HCT116 (cell line): Measurements from ENCODE around the gene EML4. TPM values are rescaled to one million over a fixed set of nuclear protein-coding genes. Genes with fewer than 3 reads are reported as not detected.

ENCODE experiments used
- ATAC-seq: fragments of 200-7000 bp; cut with Tn5 transposase; 2 replicates; pipeline ENCODE4 v1.9.1; 2020; ENCODE audit warnings: mild to moderate bottlenecking, moderate library complexity
- BruUV-seq: library from RNA; stranded (reverse); fragments of 400-500 nt; replicated peaks from 2 replicates; lab custom pipeline; 2021; lab: Mats Ljungman, UMichigan
- CTCF ChIA-PET: fragments of 300-600 bp; sonication (Branson Sonifier 250); formaldehyde crosslinking; loops from one replicate; lab custom pipeline; 2021; ENCODE audit warnings: antibody characterized with exemption; lab: Charles Lee
- POLR2A ChIA-PET: fragments of 300-600, 350-600 bp; sonication (Branson Sonifier 250); formaldehyde crosslinking; loops from one replicate; lab custom pipeline; 2021; ENCODE audit warnings: antibody characterized with exemption; lab: Charles Lee
- RAD21 ChIA-PET, 2 experiments: fragments of 300-600 bp; sonication (Branson Sonifier 250); formaldehyde crosslinking; loops; one replicate each; lab custom pipeline; 2023; ENCODE audit warnings: low total read pairs in 2 of 2; ENCODE audit not compliant: uncharacterized antibody in 2 of 2, unreplicated experiment in 2 of 2, low non-redundant PET in 1 of 2; lab: Charles Lee
- DNase-seq: peaks from one replicate; pipeline ENCODE4 v3.0.0-alpha.2; 2010; ENCODE audit warnings: low read depth, low spot score
- H2AFZ ChIP-seq: fragments of 200-600 bp; shearing (Covaris generic), sonication (generic); 2 replicates; pipeline ENCODE4 v1.6.1; 2017; ENCODE audit warnings: low read depth, mixed run types, mixed read lengths, antibody characterized with exemption, low read length; ENCODE audit not compliant: poor library complexity, severe bottlenecking
- H3K27ac ChIP-seq: 2 replicates; pipeline ENCODE4 v1.5.1; 2012; ENCODE audit warnings: low read depth, low read length
- H3K27me3 ChIP-seq: fragments of 200-600 bp; sonication (generic); 2 replicates; pipeline ENCODE4 v1.6.1; 2016; ENCODE audit warnings: mixed run types, low read length, mixed read lengths; ENCODE audit not compliant: insufficient read depth
- H3K36me3 ChIP-seq, 2 experiments: fragments of 200-500 bp in 1 of 2; fragments of 200-600 bp in 1 of 2; sonication (Bioruptor generic) in 1 of 2; sonication (generic) in 1 of 2; 2 replicates each; pipeline versions ENCODE4 v1.5.1 to v1.6.1; 2014 to 2016; ENCODE audit warnings: low read length in 2 of 2, inconsistent platforms in 1 of 2, mixed read lengths in 1 of 2, mixed run types in 1 of 2; ENCODE audit not compliant: insufficient read depth in 2 of 2, control insufficient read depth in 1 of 2
- H3K4me1 ChIP-seq, 2 experiments: fragments of 200-600 bp in 1 of 2; sonication (generic) in 1 of 2; 2 replicates each; pipeline versions ENCODE4 v1.5.1 to v1.6.1; 2012 to 2017; ENCODE audit warnings: low read length in 2 of 2, inconsistent platforms in 1 of 2, mild to moderate bottlenecking in 1 of 2, mixed read lengths in 1 of 2, mixed run types in 1 of 2, moderate library complexity in 1 of 2; ENCODE audit not compliant: insufficient read depth in 2 of 2, control insufficient read depth in 1 of 2
- H3K4me2 ChIP-seq: fragments of 200-600 bp; sonication (generic); 2 replicates; pipeline ENCODE4 v1.6.1; 2017; ENCODE audit warnings: mixed run types, low read length, mixed read lengths
- H3K4me3 ChIP-seq, 2 experiments: fragments of 200-600 bp in 1 of 2; sonication (generic) in 1 of 2; replicated peaks in 1 of 2; 2 replicates each; pipeline ENCODE4 v1.5.1; 2011 to 2016; ENCODE audit warnings: low read length in 2 of 2, control low read depth in 1 of 2, low read depth in 1 of 2, mild to moderate bottlenecking in 1 of 2, mixed read lengths in 1 of 2, mixed run types in 1 of 2
- H3K79me2 ChIP-seq: fragments of 200-600 bp; sonication (generic); 2 replicates; pipeline ENCODE4 v1.6.1; 2017; ENCODE audit warnings: mild to moderate bottlenecking, mixed run types, low read length, moderate library complexity, mixed read lengths; ENCODE audit not compliant: insufficient read depth
- H3K9ac ChIP-seq: fragments of 200-600 bp; sonication (generic); 2 replicates; pipeline ENCODE4 v1.6.1; 2016; ENCODE audit warnings: low read length, mixed read lengths
- H3K9me2 ChIP-seq: fragments of 200-600 bp; sonication (generic), shearing (Covaris generic); 2 replicates; pipeline ENCODE4 v1.6.1; 2017; ENCODE audit warnings: mixed run types, mild to moderate bottlenecking, moderate library complexity; ENCODE audit not compliant: insufficient read depth
- H3K9me3 ChIP-seq, 2 experiments: fragments of 200-500 bp in 1 of 2; fragments of 200-600 bp in 1 of 2; sonication (Bioruptor generic) in 1 of 2; sonication (generic) in 1 of 2; 2 replicates each; pipeline ENCODE4 v1.6.1; 2014 to 2017; ENCODE audit warnings: low read length in 2 of 2, mixed read lengths in 2 of 2, inconsistent platforms in 1 of 2, low read depth in 1 of 2, mild to moderate bottlenecking in 1 of 2, mixed run types in 1 of 2, moderate library complexity in 1 of 2; ENCODE audit not compliant: control insufficient read depth in 1 of 2, insufficient read depth in 1 of 2
- H4K20me1 ChIP-seq: fragments of 200-600 bp; sonication (generic), shearing (Covaris generic); 2 replicates; pipeline ENCODE4 v1.6.1; 2017; ENCODE audit warnings: mixed run types, mild to moderate bottlenecking, moderate library complexity; ENCODE audit not compliant: insufficient read depth
- ATF3 ChIP-seq: IDR thresholded peaks from 2 replicates; pipeline ENCODE4 v1.6.1; 2012
- CBX3 ChIP-seq: IDR thresholded peaks from 2 replicates; pipeline ENCODE4 v1.6.1; 2012; ENCODE audit warnings: low read depth
- CEBPB ChIP-seq: IDR thresholded peaks from 2 replicates; pipeline ENCODE4 v1.6.1; 2012; ENCODE audit warnings: low read depth
- CTCF ChIP-seq, 3 experiments: fragments of 200-600 bp in 1 of 3; sonication (generic) in 1 of 3; IDR thresholded peaks in 2 of 3; conservative IDR thresholded peaks in 1 of 3; 2 replicates each; pipeline ENCODE4 v1.5.1; 2012 to 2017; ENCODE audit warnings: low read depth in 2 of 3, low read length in 2 of 3, antibody characterized with exemption in 1 of 3, borderline replicate concordance in 1 of 3, control low read depth in 1 of 3, mild to moderate bottlenecking in 1 of 3, mixed read lengths in 1 of 3, mixed run types in 1 of 3, moderate library complexity in 1 of 3; ENCODE audit not compliant: insufficient read depth in 1 of 3
- EGR1 ChIP-seq: IDR thresholded peaks from 2 replicates; pipeline ENCODE4 v1.6.1; 2012; ENCODE audit warnings: low read depth
- EZH2 ChIP-seq: fragments of 200-600 bp; sonication (generic); IDR thresholded peaks from 2 replicates; pipeline ENCODE4 v1.6.1; 2017; ENCODE audit warnings: antibody characterized with exemption, mixed run types
- POLR2A ChIP-seq: IDR thresholded peaks from 2 replicates; pipeline ENCODE4 v1.7.0; 2011; ENCODE audit warnings: borderline replicate concordance; ENCODE audit not compliant: insufficient read depth, insufficient read length; ENCODE audit errors: extremely low read depth
- RAD21 ChIP-seq: IDR thresholded peaks from 2 replicates; pipeline ENCODE4 v1.6.1; 2012; ENCODE audit warnings: low read depth, mild to moderate bottlenecking
- SIN3A ChIP-seq: IDR thresholded peaks from 2 replicates; pipeline ENCODE4 v1.6.1; 2012; ENCODE audit warnings: low read depth
- SP1 ChIP-seq: IDR thresholded peaks from 2 replicates; pipeline ENCODE4 v1.6.1; 2012; ENCODE audit warnings: low read depth
- TCF7L2 ChIP-seq: IDR thresholded peaks from 2 replicates; pipeline ENCODE4 v1.7.0; 2011; ENCODE audit warnings: borderline replicate concordance, inconsistent platforms; ENCODE audit not compliant: insufficient read depth, insufficient read length; ENCODE audit errors: extremely low read depth
- YY1 ChIP-seq: IDR thresholded peaks from 2 replicates; pipeline ENCODE4 v1.6.1; 2011; ENCODE audit warnings: low read length, low read depth, moderate library complexity, mild to moderate bottlenecking; ENCODE audit not compliant: insufficient replicate concordance; ENCODE audit errors: extremely low read depth
- ZBTB33 ChIP-seq: IDR thresholded peaks from 2 replicates; pipeline ENCODE4 v1.6.1; 2011; ENCODE audit warnings: mild to moderate bottlenecking, low read length, moderate library complexity; ENCODE audit not compliant: insufficient replicate concordance; ENCODE audit errors: extremely low read depth
- ZFX ChIP-seq: fragments of 450-650 bp; IDR thresholded peaks from 2 replicates; pipeline ENCODE4 v1.6.1; 2017
- ZNF274 ChIP-seq: fragments of 200-500 bp; sonication (Bioruptor generic); IDR thresholded peaks from 2 replicates; pipeline ENCODE4 v1.6.1; 2014; ENCODE audit warnings: mild to moderate bottlenecking, low read depth, low read length, inconsistent platforms
- intact Hi-C: fragments of 100-400 bp; cut with micrococcal nuclease; formaldehyde crosslinking; loops from 2 replicates; pipeline ENCODE4 v1.10.0; 2022
- total RNA-seq: library from RNA; stranded (reverse); gene quantifications from one replicate; pipeline ENCODE4 v1.2.1, GENCODE V29; 2021; ENCODE audit not compliant: unreplicated experiment

EML4 gene
- total RNA-seq, 1 experiment from 2014 or later: 53.5 TPM

GRCh38 chr2:42366411-42366810, 197.3 kb downstream of the EML4 start (continued):
- no peak for TF ChIP-seq TCF7L2
- TF ChIP-seq EGR1: no peak
- no peak for TF ChIP-seq CTCF (IDR thresholded peaks at IDR 0.05 in 2 of 3, conservative IDR thresholded peaks at IDR 0.05 in 1 of 3; ENCODE audit: borderline replicate concordance in 1 of 3, insufficient read depth in 1 of 3, low read depth in 2 of 3, low read length in 2 of 3)
- TF ChIP-seq SIN3A: no peak
- TF ChIP-seq CEBPB: no peak
- no peak for TF ChIP-seq CBX3
- TF ChIP-seq EZH2: no peak
- no peak for TF ChIP-seq SP1
- TF ChIP-seq RAD21: no peak
- TF ChIP-seq YY1: no peak
- no peak for TF ChIP-seq POLR2A
- no peak for TF ChIP-seq ZNF274

- CTCF ChIA-PET: no interaction called here
- intact Hi-C loops: no loop called here
- Histone ChIP-seq H4K20me1 (no peaks in the 10 kb centered on the region), H3K9ac (no peak overlapping the region), H3K9me3 (no peaks in the 10 kb centered on the region), H2AFZ (no peak overlapping the region), H3K27ac (no peak overlapping the region), H3K79me2 (no peaks in the 10 kb centered on the region), H3K36me3 (no peaks in the 10 kb centered on the region), H3K4me2 (no peak overlapping the region), H3K4me1 (no peaks in the 10 kb centered on the region), H3K4me3 (no peak overlapping the region), H3K9me2 (no peaks in the 10 kb centered on the region), H3K27me3 (no peaks in the 10 kb centered on the region)
- no peak for DNase-seq
- no peak for ATAC-seq
- TF ChIP-seq EZH2 (no peak), ATF3 (no peak), CTCF (IDR thresholded peaks at IDR 0.05 in 2 of 3, conservative IDR thresholded peaks at IDR 0.05 in 1 of 3; ENCODE audit: borderline replicate concordance in 1 of 3, insufficient read depth in 1 of 3, low read depth in 2 of 3, low read length in 2 of 3) (no peak), ZBTB33 (no peak), CEBPB (no peak), ZFX (no peak), SIN3A (no peak)
- POLR2A ChIA-PET: no interaction called here
- BruUV-seq: no TSS peak
- RAD21 ChIA-PET: no interaction called here
Measured at GRCh38 chr2:42367835-42368234, 198.7 kb downstream of the EML4 start.
